ENCODE data around the gene BLTP1. TPM values are rescaled to one million over a fixed set of nuclear protein-coding genes. Genes with fewer than 3 reads are reported as not detected.

The BLTP1 gene
- total RNA-seq, 1 donor from 2014 or later = 35.1 TPM

GRCh38 chr4:122178961-122179360 is 26.8 kb downstream of the BLTP1 start:
- no peak overlapping the region for H3K4me2 ChIP-seq (ENCODE audit: low read length)
- no peak overlapping the region for H2AFZ ChIP-seq (ENCODE audit: low read depth, low read length)
- H3K27ac ChIP-seq (ENCODE audit: low read depth, low read length) = no peak overlapping the region
- H3K36me3 ChIP-seq (ENCODE audit: insufficient read depth, low read length) = peaks cover 26% of the 10 kb centered on the region
- H3K9me3 Mint-ChIP-seq (ENCODE audit: unreplicated experiment) = no peaks in the 10 kb centered on the region
- no peaks in the 10 kb centered on the region for H3K27me3 ChIP-seq (ENCODE audit: insufficient read depth, low read length)
- no peak overlapping the region for H3K27ac Mint-ChIP-seq (ENCODE audit: unreplicated experiment)
- no peak for DNase-seq (ENCODE audit: low read depth)
- H4K20me1 ChIP-seq (ENCODE audit: insufficient read depth, low read length) = no peaks in the 10 kb centered on the region
- H3K9me3 ChIP-seq (ENCODE audit: insufficient read depth, low read depth, low read length) = no peaks in the 10 kb centered on the region
- H3K4me1 ChIP-seq (ENCODE audit: insufficient read depth, low read length) = no peaks in the 10 kb centered on the region
- H3K36me3 Mint-ChIP-seq (ENCODE audit: low read depth, unreplicated experiment) = peaks cover 8% of the 10 kb centered on the region
- no peak for FAIRE-seq
- H3K4me3 Mint-ChIP-seq (ENCODE audit: unreplicated experiment) = no peak overlapping the region
- H3K9ac ChIP-seq (ENCODE audit: low read length) = no peak overlapping the region
- no peak overlapping the region for H3K4me3 ChIP-seq (ENCODE audit: insufficient read depth, low read depth, low read length)
- H3K4me1 Mint-ChIP-seq (ENCODE audit: low read depth, unreplicated experiment) = no peaks in the 10 kb centered on the region
- H3K27me3 Mint-ChIP-seq (ENCODE audit: low read depth, unreplicated experiment) = no peaks in the 10 kb centered on the region
- TF ChIP-seq CTCF (IDR thresholded peaks at IDR 0.05; ENCODE audit: insufficient read depth, low read depth, low read length) (no peak), EZH2 (IDR thresholded peaks at IDR 0.05; ENCODE audit: insufficient read depth, low read length) (no peak)
- no peaks in the 10 kb centered on the region for H3K79me2 ChIP-seq (ENCODE audit: insufficient read depth, low read length)

DNA sequence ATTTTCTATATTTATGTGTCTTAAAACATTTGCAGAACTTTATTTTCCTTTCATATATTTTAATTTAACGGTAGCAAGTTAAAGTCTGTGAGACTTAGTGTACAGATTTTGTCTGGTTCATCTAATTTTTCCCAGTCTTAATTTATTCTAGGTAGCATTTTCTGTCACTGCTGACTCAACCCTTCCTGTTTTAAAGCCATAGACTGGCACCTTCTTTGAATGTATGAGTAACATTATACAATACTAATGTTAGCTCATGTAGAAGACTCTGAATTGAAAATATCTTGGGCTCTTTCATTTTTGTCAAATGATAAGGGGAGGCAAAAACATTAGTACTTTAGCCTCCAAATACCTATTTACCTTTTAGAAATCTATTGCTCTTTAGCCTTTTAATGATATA is 43.6 kb downstream of the BLTP1 start:
- H3K27ac ChIP-seq (ENCODE audit: low read depth, low read length) = no peak overlapping the region
- no peak for FAIRE-seq
- H3K79me2 ChIP-seq (ENCODE audit: insufficient read depth, low read length) = no peaks in the 10 kb centered on the region
- Mint-ChIP-seq H3K27ac (ENCODE audit: unreplicated experiment) (no peak overlapping the region), H3K4me3 (ENCODE audit: unreplicated experiment) (no peak overlapping the region), H3K27me3 (ENCODE audit: low read depth, unreplicated experiment) (no peaks in the 10 kb centered on the region), H3K36me3 (ENCODE audit: low read depth, unreplicated experiment) (no peaks in the 10 kb centered on the region), H3K9me3 (ENCODE audit: unreplicated experiment) (no peaks in the 10 kb centered on the region), H3K4me1 (ENCODE audit: low read depth, unreplicated experiment) (no peaks in the 10 kb centered on the region)
- no peak overlapping the region for H3K4me3 ChIP-seq (ENCODE audit: insufficient read depth, low read depth, low read length)
- no peak overlapping the region for H2AFZ ChIP-seq (ENCODE audit: low read depth, low read length)
- H3K4me2 ChIP-seq (ENCODE audit: low read length) = no peak overlapping the region
- no peak overlapping the region for H3K9ac ChIP-seq (ENCODE audit: low read length)
- no peak for TF ChIP-seq CTCF (IDR thresholded peaks at IDR 0.05; ENCODE audit: insufficient read depth, low read depth, low read length)
- TF ChIP-seq EZH2 (IDR thresholded peaks at IDR 0.05; ENCODE audit: insufficient read depth, low read length) = no peak
- peaks cover 23% of the 10 kb centered on the region for H3K36me3 ChIP-seq (ENCODE audit: insufficient read depth, low read length)
- no peaks in the 10 kb centered on the region for H3K9me3 ChIP-seq (ENCODE audit: insufficient read depth, low read depth, low read length)
- DNase-seq (ENCODE audit: low read depth) = no peak
- H3K4me1 ChIP-seq (ENCODE audit: insufficient read depth, low read length) = no peaks in the 10 kb centered on the region
- no peaks in the 10 kb centered on the region for H3K27me3 ChIP-seq (ENCODE audit: insufficient read depth, low read length)
- no peaks in the 10 kb centered on the region for H4K20me1 ChIP-seq (ENCODE audit: insufficient read depth, low read length)

Other genes with a start within 250 kb of the BLTP1 start
- 0.07 TPM in 1 of 2 replicates, not detected in the other for gene TRPC3, start 200.3 kb upstream of the BLTP1 start, total RNA-seq
- not detected in 2 replicates for gene ADAD1, start 226.7 kb downstream of the BLTP1 start, total RNA-seq